WTC11 (cell line): Measurements from ENCODE around the gene AOC1. TPM values are rescaled to one million over a fixed set of nuclear protein-coding genes. Genes with fewer than 3 reads are reported as not detected.

Source experiments
- ATAC-seq: fragments of 200-7000 bp; cut with Tn5 transposase; 2 replicates; pipeline ENCODE4 v1.10.0; 2021; ENCODE audit warnings: mild to moderate bottlenecking, moderate library complexity
- CTCF ChIA-PET: fragments of 300-600 bp; sonication (Branson Sonifier 250); formaldehyde crosslinking; loops from one replicate; lab custom pipeline; 2021; ENCODE audit warnings: antibody characterized with exemption; lab: Charles Lee
- POLR2A ChIA-PET: fragments of 350-600 bp; sonication (Branson Sonifier 250); formaldehyde crosslinking; loops from one replicate; lab custom pipeline; 2021; ENCODE audit warnings: antibody characterized with exemption; lab: Charles Lee
- DNase-seq: peaks from one replicate; pipeline ENCODE4 v3.0.0; 2021; ENCODE audit warnings: low spot score
- H3K27ac Mint-ChIP-seq: 2 replicates; pipeline ENCODE4 v1.8.0; 2021; ENCODE audit warnings: mixed read lengths
- H3K27me3 Mint-ChIP-seq: 2 replicates; pipeline ENCODE4 v1.8.0; 2021; ENCODE audit warnings: low read depth, mild to moderate bottlenecking, moderate library complexity, mixed read lengths
- H3K36me3 Mint-ChIP-seq: 2 replicates; pipeline ENCODE4 v1.8.0; 2021; ENCODE audit warnings: mixed read lengths
- H3K4me1 Mint-ChIP-seq: 2 replicates; pipeline ENCODE4 v1.8.0; 2022; ENCODE audit warnings: mixed read lengths
- H3K4me3 Mint-ChIP-seq: 2 replicates; pipeline ENCODE4 v1.8.0; 2021; ENCODE audit warnings: mild to moderate bottlenecking, moderate library complexity, mixed read lengths
- H3K9me3 Mint-ChIP-seq: 2 replicates; pipeline ENCODE4 v1.8.0; 2021; ENCODE audit warnings: mixed read lengths
- ARID4B ChIP-seq: sonication (generic); formaldehyde crosslinking; IDR thresholded peaks from 2 replicates; pipeline ENCODE4 v1.8.0; 2023; ENCODE audit warnings: missing genetic modification reagents, mild to moderate bottlenecking, borderline replicate concordance
- ATF3 ChIP-seq: sonication (generic); formaldehyde crosslinking; conservative IDR thresholded peaks from 2 replicates; pipeline ENCODE4 v1.8.1; 2022; ENCODE audit warnings: mild to moderate bottlenecking, missing genetic modification reagents
- CREB1 ChIP-seq: sonication (generic); formaldehyde crosslinking; IDR thresholded peaks from 2 replicates; pipeline ENCODE4 v1.8.0; 2023; ENCODE audit warnings: mild to moderate bottlenecking, missing genetic modification reagents
- CTCF ChIP-seq: fragments of 200-600 bp; IDR thresholded peaks from 2 replicates; pipeline ENCODE4 v1.8.0; 2022; ENCODE audit warnings: antibody characterized with exemption
- ELF4 ChIP-seq: sonication (generic); formaldehyde crosslinking; IDR thresholded peaks from 2 replicates; pipeline ENCODE4 v1.8.1; 2022; ENCODE audit warnings: low read depth, mild to moderate bottlenecking, moderate library complexity, missing genetic modification reagents
- ESRRA ChIP-seq: sonication (generic); formaldehyde crosslinking; IDR thresholded peaks from 2 replicates; pipeline ENCODE4 v1.8.1; 2022; ENCODE audit warnings: mild to moderate bottlenecking, missing genetic modification reagents, borderline replicate concordance
- HMGXB4 ChIP-seq: sonication (generic); formaldehyde crosslinking; IDR thresholded peaks from 2 replicates; pipeline ENCODE4 v1.8.1; 2023; ENCODE audit warnings: mild to moderate bottlenecking, moderate library complexity, missing genetic modification reagents
- JAZF1 ChIP-seq: fragments of 250-450 bp; sonication (Bioruptor Pico); IDR thresholded peaks from 2 replicates; pipeline ENCODE4 v1.9.0; 2021; ENCODE audit warnings: moderate library complexity, mild to moderate bottlenecking, inconsistent platforms
- MAX ChIP-seq: sonication (generic); formaldehyde crosslinking; IDR thresholded peaks from 2 replicates; pipeline ENCODE4 v1.8.0; 2022; ENCODE audit warnings: mild to moderate bottlenecking, missing genetic modification reagents
- MXD4 ChIP-seq: fragments of 250-450 bp; sonication (Bioruptor Pico); IDR thresholded peaks from 2 replicates; pipeline ENCODE4 v1.8.0; 2021; ENCODE audit warnings: mild to moderate bottlenecking, moderate library complexity, borderline replicate concordance
- NFE2L1 ChIP-seq: sonication (generic); formaldehyde crosslinking; IDR thresholded peaks from 2 replicates; pipeline ENCODE4 v1.8.1; 2023; ENCODE audit warnings: missing genetic modification reagents
- NR2C2 ChIP-seq: sonication (generic); formaldehyde crosslinking; IDR thresholded peaks from 2 replicates; pipeline ENCODE4 v1.8.0; 2022; ENCODE audit warnings: mild to moderate bottlenecking, missing genetic modification reagents
- TP53 ChIP-seq: sonication (generic); formaldehyde crosslinking; IDR thresholded peaks from 2 replicates; pipeline ENCODE4 v1.8.1; 2023; ENCODE audit warnings: mild to moderate bottlenecking, missing genetic modification reagents
- USF1 ChIP-seq: sonication (generic); formaldehyde crosslinking; IDR thresholded peaks from 2 replicates; pipeline ENCODE4 v1.8.0; 2022; ENCODE audit warnings: mild to moderate bottlenecking, missing genetic modification reagents
- USF2 ChIP-seq: sonication (generic); formaldehyde crosslinking; IDR thresholded peaks from 2 replicates; pipeline ENCODE4 v1.8.1; 2023; ENCODE audit warnings: mild to moderate bottlenecking, missing genetic modification reagents, moderate library complexity
- ZBTB43 ChIP-seq: sonication (generic); formaldehyde crosslinking; IDR thresholded peaks from 2 replicates; pipeline ENCODE4 v1.8.1; 2023; ENCODE audit warnings: mild to moderate bottlenecking, missing genetic modification reagents
- ZNF232 ChIP-seq: sonication (generic); formaldehyde crosslinking; IDR thresholded peaks from 2 replicates; pipeline ENCODE4 v1.8.0; 2022; ENCODE audit warnings: mild to moderate bottlenecking, missing genetic modification reagents
- total RNA-seq: library from RNA; stranded (reverse); gene quantifications from 3 replicates; pipeline ENCODE4 v1.2.3, GENCODE V29; 2021

AOC1 gene
- total RNA-seq, 1 experiment from 2014 or later, result 0.17 TPM

GRCh38 chr7:150875791-150876190 lies 23.5 kb downstream of the AOC1 start (continued):
- TF ChIP-seq TP53 (CRISPR knock-in tag), result no peak

- ATAC-seq (peak; percentile 88), DNase-seq (peak; percentile 69)
- TF ChIP-seq USF2 (CRISPR knock-in tag) (no peak; the same call in 1 of the 2 replicates), ATF3 (CRISPR knock-in tag) (no peak), ZBTB43 (CRISPR knock-in tag) (no peak), ELF4 (CRISPR knock-in tag) (no peak), NR2C2 (CRISPR knock-in tag) (no peak), HMGXB4 (no peak), CTCF (peak; percentile 52), USF1 (peak; percentile 62; the same call in 1 of the 2 replicates), NFE2L1 (CRISPR knock-in tag) (0 out of 2 replicates have a peak, but pooled peaks have one; percentile 27), ZNF232 (CRISPR knock-in tag) (no peak), MAX (CRISPR knock-in tag) (peak; percentile 93), MXD4 (CRISPR knock-in tag) (no peak), ESRRA (no peak), ARID4B (CRISPR knock-in tag) (no peak), JAZF1 (no peak), CREB1 (CRISPR knock-in tag) (no peak)
- Mint-ChIP-seq H3K4me3 (peak overlapping the region; percentile 37), H3K36me3 (peaks cover 6% of the 10 kb centered on the region), H3K4me1 (peaks cover 16% of the 10 kb centered on the region), H3K27ac (peak overlapping the region; percentile 35; the same call in 1 of the 2 replicates), H3K9me3 (peaks cover 13% of the 10 kb centered on the region), H3K27me3 (peaks cover 8% of the 10 kb centered on the region; the same call in 1 of the 2 replicates)
- POLR2A ChIA-PET, result no interaction called here
- CTCF ChIA-PET, result interaction anchor here (0.6 to 4.9 kb wide), 52 partner anchors 9 to 1105 kb away, joined by 3 to 38 read pairs (median 5); partner anchors contain the start of genes ABCB8, ABCF2, AOC1 and TMEM176A
These were observed 24.7 kb downstream of the AOC1 start for GRCh38 chr7:150876817-150877526.
